Gastrocnemius medialis (tissue), 4 donors: ENCODE data around the gene CHST10.

ENCODE experiments used
- CTCF ChIP-seq, 5 experiments: fragments of 450-650 bp in 3 of 5; fragments of 200-600 bp in 2 of 5; sonication (generic) in 2 of 5; IDR thresholded peaks in 4 of 5; conservative IDR thresholded peaks in 1 of 5; 1 replicate in 4 of 5; 2 replicates in 1 of 5; pipeline ENCODE4 v1.5.1; 2016 to 2019; ENCODE audit warnings: antibody characterized with exemption in 5 of 5, mild to moderate bottlenecking in 3 of 5, moderate library complexity in 3 of 5
- POLR2A ChIP-seq, 2 donors: fragments of 450-650 bp; IDR thresholded peaks; one replicate each; pipeline ENCODE4 v1.6.1; 2017; ENCODE audit warnings: antibody characterized with exemption in 2 of 2, mild to moderate bottlenecking in 2 of 2, moderate library complexity in 2 of 2

- TF ChIP-seq POLR2A (IDR thresholded peaks at IDR 0.05), result no peak
- no peak for TF ChIP-seq CTCF (IDR thresholded peaks at IDR 0.05 in 4 of 5, conservative IDR thresholded peaks at IDR 0.05 in 1 of 5)
Measured at GRCh38 chr2:100451092-100451491, 33.6 kb upstream of the CHST10 start.
